B cell (primary cell): ENCODE results near the gene PBXIP1.

ENCODE experiments used
- EZH2 ChIP-seq: IDR thresholded peaks from 2 replicates; pipeline ENCODE4 v1.6.1; 2012; ENCODE audit warnings: borderline replicate concordance, low read depth, mild to moderate bottlenecking, moderate library complexity, low read length; ENCODE audit not compliant: insufficient read depth, poor library complexity, severe bottlenecking
- TF ChIP-seq, protein P1 (sequence below): fragments of 200-600 bp; IDR thresholded peaks from one replicate; pipeline ENCODE4 v1.8.0; 2022; ENCODE audit warnings: antibody characterized with exemption, mild to moderate bottlenecking

DNA sequence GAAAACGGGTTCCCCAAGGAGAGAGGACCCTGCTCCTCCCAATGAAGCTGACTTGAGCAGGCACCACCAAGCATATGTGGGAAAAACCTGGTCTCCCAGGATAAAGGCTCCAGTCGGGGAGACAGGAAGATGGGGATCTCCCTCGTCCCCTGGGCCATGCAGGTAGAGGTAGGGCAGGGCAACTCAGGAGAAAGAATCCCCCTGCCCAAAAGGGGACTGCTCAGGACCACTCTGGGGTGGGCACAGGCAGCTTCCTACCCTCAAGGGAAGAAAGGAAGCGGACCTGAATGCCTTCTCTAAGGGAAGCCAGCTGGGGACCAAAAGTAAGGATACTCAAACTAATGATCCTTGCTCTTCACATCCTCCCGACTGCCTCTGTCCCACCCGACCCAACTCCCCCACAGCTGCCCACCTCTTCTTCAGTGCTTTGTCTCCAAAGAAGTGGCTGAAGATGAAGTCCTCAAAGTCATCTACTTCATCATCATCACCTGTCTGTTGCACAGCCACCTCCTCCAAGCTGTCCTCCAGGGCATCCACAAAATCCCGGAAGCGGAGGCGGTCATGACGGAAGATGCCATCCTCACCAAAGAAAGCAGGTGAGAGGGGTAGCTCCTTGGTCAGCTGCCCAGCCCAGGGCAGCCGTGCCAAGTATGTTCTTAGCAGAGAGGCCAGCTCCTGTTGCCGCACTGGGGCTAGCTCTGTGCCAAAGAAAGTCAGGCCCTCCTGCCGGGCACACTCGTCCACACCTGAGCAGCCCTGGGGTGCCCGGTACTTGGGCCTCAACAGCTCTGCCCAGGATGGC lies 10.5 kb downstream of the PBXIP1 start:
- TF ChIP-seq, protein P1, sequence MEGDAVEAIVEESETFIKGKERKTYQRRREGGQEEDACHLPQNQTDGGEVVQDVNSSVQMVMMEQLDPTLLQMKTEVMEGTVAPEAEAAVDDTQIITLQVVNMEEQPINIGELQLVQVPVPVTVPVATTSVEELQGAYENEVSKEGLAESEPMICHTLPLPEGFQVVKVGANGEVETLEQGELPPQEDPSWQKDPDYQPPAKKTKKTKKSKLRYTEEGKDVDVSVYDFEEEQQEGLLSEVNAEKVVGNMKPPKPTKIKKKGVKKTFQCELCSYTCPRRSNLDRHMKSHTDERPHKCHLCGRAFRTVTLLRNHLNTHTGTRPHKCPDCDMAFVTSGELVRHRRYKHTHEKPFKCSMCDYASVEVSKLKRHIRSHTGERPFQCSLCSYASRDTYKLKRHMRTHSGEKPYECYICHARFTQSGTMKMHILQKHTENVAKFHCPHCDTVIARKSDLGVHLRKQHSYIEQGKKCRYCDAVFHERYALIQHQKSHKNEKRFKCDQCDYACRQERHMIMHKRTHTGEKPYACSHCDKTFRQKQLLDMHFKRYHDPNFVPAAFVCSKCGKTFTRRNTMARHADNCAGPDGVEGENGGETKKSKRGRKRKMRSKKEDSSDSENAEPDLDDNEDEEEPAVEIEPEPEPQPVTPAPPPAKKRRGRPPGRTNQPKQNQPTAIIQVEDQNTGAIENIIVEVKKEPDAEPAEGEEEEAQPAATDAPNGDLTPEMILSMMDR: no peak
- TF ChIP-seq EZH2: no peak
